Measurements from ENCODE around the gene MXRA7. TPM values are rescaled to one million over a fixed set of nuclear protein-coding genes. Genes with fewer than 3 reads are reported as not detected.
A peak's percentile ranks its signal among the peaks of the same experiment; 100 is the strongest.

Gene MXRA7
- total RNA-seq, 1 experiment from 2014 or later = 77.9 TPM

DNA sequence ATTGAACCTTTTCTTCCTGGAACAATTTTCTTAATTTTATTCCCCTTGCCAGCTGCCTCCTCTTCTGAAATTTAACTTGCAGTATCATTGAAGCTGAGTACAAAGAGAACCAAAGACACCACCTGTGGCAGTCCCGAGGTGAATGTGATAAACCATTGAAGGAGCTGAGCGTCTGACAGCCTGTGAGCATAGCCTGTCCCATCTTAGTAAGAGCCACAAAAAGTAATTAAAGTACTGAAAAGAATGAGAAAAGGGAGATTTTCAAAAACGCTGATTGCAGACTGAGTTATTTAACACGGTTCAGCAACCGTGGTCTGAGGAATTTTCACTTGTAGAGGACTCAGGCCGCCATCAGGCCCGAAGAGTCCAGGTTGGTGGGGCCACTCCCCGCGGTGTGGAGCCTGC lies 40.0 kb downstream of the MXRA7 start:
- no peak; the same call in 1 of the 2 replicates for ATAC-seq
- TF ChIP-seq, protein P1, sequence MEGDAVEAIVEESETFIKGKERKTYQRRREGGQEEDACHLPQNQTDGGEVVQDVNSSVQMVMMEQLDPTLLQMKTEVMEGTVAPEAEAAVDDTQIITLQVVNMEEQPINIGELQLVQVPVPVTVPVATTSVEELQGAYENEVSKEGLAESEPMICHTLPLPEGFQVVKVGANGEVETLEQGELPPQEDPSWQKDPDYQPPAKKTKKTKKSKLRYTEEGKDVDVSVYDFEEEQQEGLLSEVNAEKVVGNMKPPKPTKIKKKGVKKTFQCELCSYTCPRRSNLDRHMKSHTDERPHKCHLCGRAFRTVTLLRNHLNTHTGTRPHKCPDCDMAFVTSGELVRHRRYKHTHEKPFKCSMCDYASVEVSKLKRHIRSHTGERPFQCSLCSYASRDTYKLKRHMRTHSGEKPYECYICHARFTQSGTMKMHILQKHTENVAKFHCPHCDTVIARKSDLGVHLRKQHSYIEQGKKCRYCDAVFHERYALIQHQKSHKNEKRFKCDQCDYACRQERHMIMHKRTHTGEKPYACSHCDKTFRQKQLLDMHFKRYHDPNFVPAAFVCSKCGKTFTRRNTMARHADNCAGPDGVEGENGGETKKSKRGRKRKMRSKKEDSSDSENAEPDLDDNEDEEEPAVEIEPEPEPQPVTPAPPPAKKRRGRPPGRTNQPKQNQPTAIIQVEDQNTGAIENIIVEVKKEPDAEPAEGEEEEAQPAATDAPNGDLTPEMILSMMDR (IDR thresholded peaks at IDR 0.05) = no peak
- TF ChIP-seq TCF7L2 (IDR thresholded peaks at IDR 0.05; ENCODE audit: low read depth, low read length) (no peak), SIN3A (IDR thresholded peaks at IDR 0.05; ENCODE audit: borderline replicate concordance, insufficient read depth, low read depth, low read length) (no peak), POLR2AphosphoS5 (IDR thresholded peaks at IDR 0.05; ENCODE audit: low read depth, low read length) (no peak)
- TF ChIP-seq, protein P2, sequence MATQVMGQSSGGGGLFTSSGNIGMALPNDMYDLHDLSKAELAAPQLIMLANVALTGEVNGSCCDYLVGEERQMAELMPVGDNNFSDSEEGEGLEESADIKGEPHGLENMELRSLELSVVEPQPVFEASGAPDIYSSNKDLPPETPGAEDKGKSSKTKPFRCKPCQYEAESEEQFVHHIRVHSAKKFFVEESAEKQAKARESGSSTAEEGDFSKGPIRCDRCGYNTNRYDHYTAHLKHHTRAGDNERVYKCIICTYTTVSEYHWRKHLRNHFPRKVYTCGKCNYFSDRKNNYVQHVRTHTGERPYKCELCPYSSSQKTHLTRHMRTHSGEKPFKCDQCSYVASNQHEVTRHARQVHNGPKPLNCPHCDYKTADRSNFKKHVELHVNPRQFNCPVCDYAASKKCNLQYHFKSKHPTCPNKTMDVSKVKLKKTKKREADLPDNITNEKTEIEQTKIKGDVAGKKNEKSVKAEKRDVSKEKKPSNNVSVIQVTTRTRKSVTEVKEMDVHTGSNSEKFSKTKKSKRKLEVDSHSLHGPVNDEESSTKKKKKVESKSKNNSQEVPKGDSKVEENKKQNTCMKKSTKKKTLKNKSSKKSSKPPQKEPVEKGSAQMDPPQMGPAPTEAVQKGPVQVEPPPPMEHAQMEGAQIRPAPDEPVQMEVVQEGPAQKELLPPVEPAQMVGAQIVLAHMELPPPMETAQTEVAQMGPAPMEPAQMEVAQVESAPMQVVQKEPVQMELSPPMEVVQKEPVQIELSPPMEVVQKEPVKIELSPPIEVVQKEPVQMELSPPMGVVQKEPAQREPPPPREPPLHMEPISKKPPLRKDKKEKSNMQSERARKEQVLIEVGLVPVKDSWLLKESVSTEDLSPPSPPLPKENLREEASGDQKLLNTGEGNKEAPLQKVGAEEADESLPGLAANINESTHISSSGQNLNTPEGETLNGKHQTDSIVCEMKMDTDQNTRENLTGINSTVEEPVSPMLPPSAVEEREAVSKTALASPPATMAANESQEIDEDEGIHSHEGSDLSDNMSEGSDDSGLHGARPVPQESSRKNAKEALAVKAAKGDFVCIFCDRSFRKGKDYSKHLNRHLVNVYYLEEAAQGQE (IDR thresholded peaks at IDR 0.05; ENCODE audit: insufficient read depth in 1 of 2, low read depth in 2 of 2, low read length in 1 of 2) = no peak
- no TSS peak for BruUV-seq (replicated peaks)
- in situ Hi-C loops (cut with HindIII; ENCODE audit: low pct_unique_long_range_greater_than_20kb, low sequenced_read_pairs) = no loop called here
- no peaks in the 10 kb centered on the region for H3K27me3 ChIP-seq (ENCODE audit: control insufficient read depth, insufficient read depth, low read length)
- peaks cover 16% of the 10 kb centered on the region for H3K4me1 ChIP-seq (ENCODE audit: control insufficient read depth, insufficient read depth, low read length)
- no peak for DNase-seq (ENCODE audit: low read depth, low spot score)
- ChIA-PET CTCF (interaction anchor here (0.6 to 1.4 kb wide), 4 partner anchors 11 to 155 kb away, joined by 3 to 13 read pairs (median 5); no protein-coding TSS in a partner anchor), POLR2A (interaction anchor here (0.5 to 0.6 kb wide), 3 partner anchors 89 to 551 kb away, joined by 3 to 6 read pairs (median 4); no protein-coding TSS in a partner anchor)
- H3K36me3 ChIP-seq (ENCODE audit: control insufficient read depth, insufficient read depth, low read length) = peaks cover 2% of the 10 kb centered on the region; the same call in 1 of the 2 replicates
- H3K27ac ChIP-seq (ENCODE audit: low read length) = peak overlapping the region; percentile 93
- H3K9me3 ChIP-seq (ENCODE audit: control insufficient read depth, insufficient read depth, low read depth, low read length) = no peaks in the 10 kb centered on the region
- intact Hi-C loops (cut with micrococcal nuclease; ENCODE audit: unreplicated experiment) = no loop called here
- H3K4me3 ChIP-seq (ENCODE audit: low read depth in 2 of 2, low read length in 2 of 2) = peak overlapping the region; percentile 82 to 94

DNA sequence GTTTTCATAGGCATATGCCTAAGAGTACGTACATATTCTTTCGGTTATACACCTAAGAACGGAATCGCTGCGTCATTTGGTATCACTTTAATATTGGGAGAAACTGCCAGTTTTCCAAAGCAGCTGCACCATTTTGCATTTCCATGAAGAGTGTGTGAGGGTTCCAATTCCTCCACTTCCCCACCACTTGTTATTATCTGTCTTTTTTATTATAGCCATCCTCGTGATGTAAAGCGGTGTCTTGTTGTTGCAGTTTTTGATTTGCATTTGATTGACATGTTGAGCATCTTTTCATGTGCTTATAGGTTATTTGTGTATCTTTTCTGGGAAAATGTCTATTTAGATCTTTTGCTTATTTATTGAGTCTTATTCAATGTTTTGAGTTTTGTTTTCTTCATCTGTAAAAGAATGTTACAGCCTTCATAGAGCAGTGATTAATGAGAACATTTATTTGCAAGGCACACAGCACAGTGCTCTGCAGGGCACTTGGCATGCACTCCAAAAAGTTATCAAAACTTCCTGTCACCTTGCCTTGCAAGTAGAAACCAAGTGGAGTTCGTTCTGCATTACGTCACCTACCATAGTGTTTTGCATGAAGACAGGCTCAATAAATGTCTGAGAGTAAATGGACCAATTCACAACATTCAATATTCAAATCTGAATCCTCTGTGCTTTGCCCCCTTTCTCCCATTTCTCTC lies 40.6 kb downstream of the MXRA7 start:
- DNase-seq (ENCODE audit: low read depth, low spot score) = no peak
- H3K9me3 ChIP-seq (ENCODE audit: control insufficient read depth, insufficient read depth, low read depth, low read length) = no peaks in the 10 kb centered on the region
- POLR2A ChIA-PET = no interaction called here
- no peak overlapping the region for H3K4me3 ChIP-seq (ENCODE audit: low read depth in 2 of 2, low read length in 2 of 2)
- peaks cover 16% of the 10 kb centered on the region for H3K4me1 ChIP-seq (ENCODE audit: control insufficient read depth, insufficient read depth, low read length)
- no peaks in the 10 kb centered on the region for H3K27me3 ChIP-seq (ENCODE audit: control insufficient read depth, insufficient read depth, low read length)
- no TSS peak for BruUV-seq (replicated peaks)
- in situ Hi-C loops (cut with HindIII; ENCODE audit: low pct_unique_long_range_greater_than_20kb, low sequenced_read_pairs) = no loop called here
- H3K36me3 ChIP-seq (ENCODE audit: control insufficient read depth, insufficient read depth, low read length) = peaks cover 2% of the 10 kb centered on the region; the same call in 1 of the 2 replicates
- TF ChIP-seq, protein P2 (IDR thresholded peaks at IDR 0.05; ENCODE audit: insufficient read depth in 1 of 2, low read depth in 2 of 2, low read length in 1 of 2) = no peak
- TF ChIP-seq SIN3A (IDR thresholded peaks at IDR 0.05; ENCODE audit: borderline replicate concordance, insufficient read depth, low read depth, low read length) = no peak
- TF ChIP-seq, protein P1 (IDR thresholded peaks at IDR 0.05) = no peak
- TF ChIP-seq POLR2AphosphoS5 (IDR thresholded peaks at IDR 0.05; ENCODE audit: low read depth, low read length) = no peak
- no peak for TF ChIP-seq TCF7L2 (IDR thresholded peaks at IDR 0.05; ENCODE audit: low read depth, low read length)
- CTCF ChIA-PET = no interaction called here
- peak overlapping the region; percentile 93; the same call in 1 of the 2 replicates for H3K27ac ChIP-seq (ENCODE audit: low read length)
- intact Hi-C loops (cut with micrococcal nuclease; ENCODE audit: unreplicated experiment) = no loop called here
- no peak for ATAC-seq

Measured in Panc1 (cell line).